ENCODE measurements around the gene THSD4. TPM values are rescaled to one million over a fixed set of nuclear protein-coding genes. Genes with fewer than 3 reads are reported as not detected.

THSD4 gene
- total and polyA plus RNA-seq, 2 of the 4 experiments (the other 2 are of a cell fraction) = 25.5 to 31.1 TPM

- Histone ChIP-seq H3K4me2 (ENCODE audit: low read depth, low read length) (no peak overlapping the region), H4K5ac (ENCODE audit: low read depth, low read length) (no peak overlapping the region; the same call in 1 of the 2 replicates), H3K4ac (ENCODE audit: low read depth, low read length) (peak overlapping the region; percentile 2; the same call in 1 of the 2 replicates), H2AFZ (replicated peaks; ENCODE audit: low read length, poor library complexity) (peak overlapping the region; percentile 55), H3K23ac (ENCODE audit: low read depth, low read length) (no peak overlapping the region), H3K27ac (ENCODE audit: insufficient read depth, low read length) (0 out of 2 replicates have a peak overlapping the region, but pooled peaks have one; percentile 29), H3K18ac (ENCODE audit: low read depth, low read length) (0 out of 2 replicates have a peak overlapping the region, but pooled peaks have one; percentile 11), H3K79me1 (ENCODE audit: low read depth in 1 of 2, low read length in 2 of 2) (peaks cover 3 to 14% of the 10 kb centered on the region in 2 experiments; a peak in 1 of 4 replicates), H4K91ac (ENCODE audit: insufficient read depth, low read depth, low read length) (peak overlapping the region; percentile 13; the same call in 1 of the 2 replicates), H4K8ac (ENCODE audit: low read depth in 2 of 2, low read length in 2 of 2) (peak overlapping the region in 1 of 2 experiments; percentile 14; a peak in 2 of 4 replicates), H2BK120ac (ENCODE audit: low read depth, low read length) (no peak overlapping the region), H2BK5ac (ENCODE audit: low read depth, low read length, poor library complexity, severe bottlenecking) (peak overlapping the region; percentile 2), H3K9me3 (ENCODE audit: control insufficient read depth, insufficient read depth, low read length) (no peaks in the 10 kb centered on the region), H3K4me1 (ENCODE audit: control insufficient read depth, insufficient read depth, low read length) (peaks cover 16% of the 10 kb centered on the region), H3K56ac (ENCODE audit: extremely low read depth, insufficient read depth, low read length) (no peak overlapping the region), H3K14ac (replicated peaks; ENCODE audit: low read depth, low read length) (peak overlapping the region; percentile 22), H2BK20ac (ENCODE audit: low read depth, low read length) (peak overlapping the region; percentile 24; the same call in 1 of the 2 replicates), H3K36me3 (ENCODE audit: control insufficient read depth, insufficient read depth, low read length) (no peaks in the 10 kb centered on the region), H3K27me3 (ENCODE audit: control insufficient read depth, insufficient read depth, low read length) (no peaks in the 10 kb centered on the region), H2AK9ac (replicated peaks; ENCODE audit: low read depth, low read length, poor library complexity) (no peak overlapping the region), H3K9me1 (ENCODE audit: insufficient read depth, low read length) (peaks cover 15% of the 10 kb centered on the region), H2BK15ac (ENCODE audit: low read depth, low read length) (0 out of 3 replicates have a peak overlapping the region, but pooled peaks have one; percentile 32), H2AK5ac (ENCODE audit: low read depth, low read length) (0 out of 2 replicates have a peak overlapping the region, but pooled peaks have one; percentile 9), H3K9ac (ENCODE audit: low read depth, low read length) (no peak overlapping the region), H3K4me3 (ENCODE audit: insufficient read depth, low read depth, low read length) (no peak overlapping the region), H4K20me1 (ENCODE audit: insufficient read depth, low read length) (no peaks in the 10 kb centered on the region; the same call in 1 of the 2 replicates)
- TF ChIP-seq RFX5 (IDR thresholded peaks at IDR 0.05; ENCODE audit: low read depth, low read length) (no peak), CEBPB (IDR thresholded peaks at IDR 0.05; ENCODE audit: low read depth, low read length) (peak; percentile 86), POLR2A (IDR thresholded peaks at IDR 0.05; ENCODE audit: low read depth, low read length) (no peak), BHLHE40 (IDR thresholded peaks at IDR 0.05; ENCODE audit: low read depth, low read length) (no peak)
- DNase-seq = peak; percentile 83
- WGBS, 2 experiments (ENCODE audit: extremely low coverage in 2 of 2, insufficient read length in 1 of 2) = 50% methylated on average over 1 of the region's 5 CpGs; no CpG with 5 or more reads in 1 of the 2 experiments
- intact Hi-C loops (cut with micrococcal nuclease) (no loop called here), dilution Hi-C loops (cut with HindIII; ENCODE audit: low sequenced_read_pairs, unreplicated experiment) (no loop called here), in situ Hi-C loops (cut with MboI; ENCODE audit: low sequenced_read_pairs) (no loop called here)
- BruUV-seq (replicated peaks) = no TSS peak
- ChIA-PET CTCF (no interaction called here), POLR2A (ENCODE audit: unreplicated experiment) (no interaction called here)
- ATAC-seq (ENCODE audit: low read depth) = peak; percentile 64
These were observed 564.6 kb downstream of the THSD4 start for GRCh38 chr15:71679793-71680353.

Data from IMR-90 (cell line).